Adrenal gland (tissue), 5 donors: Measurements from ENCODE around the gene VHLL.

Experiments used
- POLR2A ChIP-seq, 2 donors: fragments of 450-650 bp; IDR thresholded peaks; one replicate each; pipeline ENCODE4 v1.6.1; 2017; ENCODE audit warnings: antibody characterized with exemption in 2 of 2, mild to moderate bottlenecking in 2 of 2, moderate library complexity in 1 of 2
- TF ChIP-seq, protein P1 (sequence below), 6 experiments: fragments of 450-650 bp in 4 of 6; fragments of 200-600 bp in 2 of 6; sonication (generic) in 1 of 6; IDR thresholded peaks; 1 replicate in 5 of 6; 2 replicates in 1 of 6; pipeline versions ENCODE4 v1.5.1 to v1.8.0; 2016 to 2021; ENCODE audit warnings: antibody characterized with exemption in 6 of 6, mild to moderate bottlenecking in 2 of 6, moderate library complexity in 1 of 6
- donor health status: DM: no; HTN: no; CAD: no.

DNA sequence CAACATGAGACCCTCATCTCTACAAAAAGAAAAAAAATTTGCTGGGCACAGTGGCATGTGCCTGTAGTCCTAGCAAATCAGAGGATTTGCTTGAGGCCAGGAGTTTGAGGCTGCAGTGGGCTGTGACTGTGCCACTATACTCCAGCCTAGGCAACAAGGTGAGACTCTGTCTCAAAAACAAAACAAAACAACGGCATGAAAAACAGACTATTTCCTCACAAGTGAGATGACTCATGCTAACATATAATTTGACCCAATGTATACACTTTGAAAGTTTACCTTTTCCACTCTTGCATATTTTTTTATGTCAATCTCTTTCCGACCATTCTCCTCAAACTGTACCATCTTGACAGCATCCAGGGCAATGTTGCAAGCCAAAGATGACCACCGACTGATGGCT is 21.5 kb upstream of the VHLL start:
- TF ChIP-seq, protein P1, sequence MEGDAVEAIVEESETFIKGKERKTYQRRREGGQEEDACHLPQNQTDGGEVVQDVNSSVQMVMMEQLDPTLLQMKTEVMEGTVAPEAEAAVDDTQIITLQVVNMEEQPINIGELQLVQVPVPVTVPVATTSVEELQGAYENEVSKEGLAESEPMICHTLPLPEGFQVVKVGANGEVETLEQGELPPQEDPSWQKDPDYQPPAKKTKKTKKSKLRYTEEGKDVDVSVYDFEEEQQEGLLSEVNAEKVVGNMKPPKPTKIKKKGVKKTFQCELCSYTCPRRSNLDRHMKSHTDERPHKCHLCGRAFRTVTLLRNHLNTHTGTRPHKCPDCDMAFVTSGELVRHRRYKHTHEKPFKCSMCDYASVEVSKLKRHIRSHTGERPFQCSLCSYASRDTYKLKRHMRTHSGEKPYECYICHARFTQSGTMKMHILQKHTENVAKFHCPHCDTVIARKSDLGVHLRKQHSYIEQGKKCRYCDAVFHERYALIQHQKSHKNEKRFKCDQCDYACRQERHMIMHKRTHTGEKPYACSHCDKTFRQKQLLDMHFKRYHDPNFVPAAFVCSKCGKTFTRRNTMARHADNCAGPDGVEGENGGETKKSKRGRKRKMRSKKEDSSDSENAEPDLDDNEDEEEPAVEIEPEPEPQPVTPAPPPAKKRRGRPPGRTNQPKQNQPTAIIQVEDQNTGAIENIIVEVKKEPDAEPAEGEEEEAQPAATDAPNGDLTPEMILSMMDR (IDR thresholded peaks at IDR 0.05), result no peak
- TF ChIP-seq POLR2A (IDR thresholded peaks at IDR 0.05), result no peak
